B cell (primary cell): ENCODE measurements around the gene FAM3B. TPM values are rescaled to one million over a fixed set of nuclear protein-coding genes. Genes with fewer than 3 reads are reported as not detected.
A peak's percentile ranks its signal among the peaks of the same experiment; 100 is the strongest.

Experiments
- ATAC-seq: fragments of 200-7000 bp; cut with Tn5 transposase; one replicate; pipeline ENCODE4 v1.10.0; 2021; ENCODE audit warnings: low read depth, mild to moderate bottlenecking, moderate number of reproducible peaks, moderate library complexity
- CTCF ChIA-PET: fragments of 350-600 bp; sonication (Branson Sonifier 250); formaldehyde crosslinking; loops from one replicate; lab custom pipeline; 2021; ENCODE audit warnings: antibody characterized with exemption, inconsistent platforms; lab: Charles Lee
- POLR2A ChIA-PET: fragments of 350-600 bp; sonication (Branson Sonifier 250); formaldehyde crosslinking; loops from one replicate; lab custom pipeline; 2021; ENCODE audit warnings: antibody characterized with exemption; lab: Charles Lee
- DNase-seq: peaks from one replicate; pipeline ENCODE4 v3.0.0; 2013
- H2AFZ ChIP-seq: 2 replicates; pipeline ENCODE4 v1.6.1; 2012; ENCODE audit warnings: mild to moderate bottlenecking, low read depth, low read length; ENCODE audit not compliant: insufficient read depth, poor library complexity, severe bottlenecking
- H3K27ac ChIP-seq, 2 donors: 1 replicate in 1 of 2; 2 replicates in 1 of 2; pipeline ENCODE4 v1.5.1; 2012 to 2013; ENCODE audit warnings: low read length in 2 of 2, mild to moderate bottlenecking in 2 of 2, moderate library complexity in 1 of 2
- H3K27me3 ChIP-seq, 4 experiments: fragments of 200-600 bp in 1 of 4; sonication (generic) in 1 of 4; replicated peaks in 1 of 4; 1 replicate in 2 of 4; 2 replicates in 2 of 4; pipeline versions ENCODE4 v1.6.1 to v1.7.0; 2013 to 2016; ENCODE audit warnings: low read length in 3 of 4, mild to moderate bottlenecking in 2 of 4, mixed read lengths in 1 of 4, moderate library complexity in 1 of 4; ENCODE audit not compliant: insufficient read depth in 4 of 4, control insufficient read depth in 3 of 4; ENCODE audit errors: control extremely low read depth in 1 of 4
- H3K36me3 ChIP-seq, 2 experiments: replicated peaks in 1 of 2; 1 replicate in 1 of 2; 2 replicates in 1 of 2; pipeline versions ENCODE4 v1.6.1 to v1.7.1; 2013; ENCODE audit warnings: low read length in 1 of 2; ENCODE audit not compliant: insufficient read depth in 2 of 2, control insufficient read depth in 1 of 2; ENCODE audit errors: control extremely low read depth in 1 of 2, extremely low read depth in 1 of 2
- H3K4me1 ChIP-seq, 2 donors: fragments of 200-600 bp in 1 of 2; sonication (generic) in 1 of 2; 1 replicate in 1 of 2; 2 replicates in 1 of 2; pipeline versions ENCODE4 v1.5.1 to v1.6.1; 2013 to 2017; ENCODE audit warnings: low read length in 2 of 2; ENCODE audit not compliant: control insufficient read depth in 2 of 2, insufficient read depth in 2 of 2
- H3K4me2 ChIP-seq: replicated peaks from 2 replicates; pipeline ENCODE3; 2012; ENCODE audit warnings: mild to moderate bottlenecking, low read depth, low read length; ENCODE audit not compliant: poor library complexity, severe bottlenecking
- H3K4me3 ChIP-seq, 5 experiments: fragments of 200-600 bp in 1 of 5; sonication (generic) in 1 of 5; 1 replicate in 3 of 5; 2 replicates in 2 of 5; pipeline versions ENCODE4 v1.5.1 to v1.7.0; 2011 to 2016; ENCODE audit warnings: low read length in 4 of 5, mild to moderate bottlenecking in 4 of 5, low read depth in 2 of 5, control low read depth in 1 of 5, moderate library complexity in 1 of 5; ENCODE audit not compliant: insufficient read depth in 1 of 5; ENCODE audit errors: control extremely low read depth in 1 of 5, extremely low read depth in 1 of 5
- H3K79me2 ChIP-seq: fragments of 200-600 bp; sonication (generic); one replicate; pipeline ENCODE4 v1.6.0; 2016; ENCODE audit warnings: low read length; ENCODE audit not compliant: control insufficient read depth, insufficient read depth
- H3K9ac ChIP-seq: fragments of 200-600 bp; sonication (generic); 2 replicates; pipeline ENCODE4 v1.6.1; 2017; ENCODE audit warnings: mild to moderate bottlenecking, low read length, moderate library complexity
- H3K9me3 ChIP-seq, 3 donors: one replicate each; pipeline versions ENCODE4 v1.6.1 to v1.7.1; 2013; ENCODE audit warnings: low read length in 2 of 3; ENCODE audit not compliant: control insufficient read depth in 2 of 3, insufficient read depth in 1 of 3; ENCODE audit errors: control extremely low read depth in 1 of 3
- H4K20me1 ChIP-seq: 2 replicates; pipeline ENCODE4 v1.6.0; 2012; ENCODE audit warnings: mild to moderate bottlenecking, low read length; ENCODE audit not compliant: insufficient read depth, control insufficient read depth, poor library complexity, severe bottlenecking
- H3K27ac Mint-ChIP-seq: one replicate; pipeline ENCODE4 v1.8.0; 2021; ENCODE audit warnings: mixed read lengths
- H3K27me3 Mint-ChIP-seq: one replicate; pipeline ENCODE4 v1.8.0; 2021; ENCODE audit warnings: mixed read lengths
- H3K4me1 Mint-ChIP-seq: one replicate; pipeline ENCODE4 v1.8.0; 2021; ENCODE audit warnings: mixed read lengths
- H3K4me3 Mint-ChIP-seq: one replicate; pipeline ENCODE4 v1.8.0; 2021; ENCODE audit warnings: mixed read lengths
- H3K9me3 Mint-ChIP-seq: one replicate; pipeline ENCODE4 v1.8.0; 2022; ENCODE audit warnings: mixed read lengths; ENCODE audit not compliant: insufficient read depth
- EZH2 ChIP-seq: IDR thresholded peaks from 2 replicates; pipeline ENCODE4 v1.6.1; 2012; ENCODE audit warnings: borderline replicate concordance, low read depth, mild to moderate bottlenecking, moderate library complexity, low read length; ENCODE audit not compliant: insufficient read depth, poor library complexity, severe bottlenecking
- WGBS: methylation state at CpG from one replicate; pipeline ENCODE4 v1.1.5; 2013; ENCODE audit warnings: missing lambda C conversion rate; ENCODE audit not compliant: insufficient coverage; 5-methylcytosine and 5-hydroxymethylcytosine counted together
- intact Hi-C: fragments of 100-400 bp; cut with micrococcal nuclease; formaldehyde crosslinking; loops from one replicate; pipeline ENCODE4 v1.10.0; 2022
- polyA plus RNA-seq: library from polyadenylated mRNA; depleted of rRNA; stranded (reverse); fragments of >200 nt; gene quantifications from 2 replicates; pipeline ENCODE4 v1.2.3, GENCODE V29; 2012
- total RNA-seq, 2 donors: library from RNA; stranded (reverse); fragments of 120-200 nt in 1 of 2; gene quantifications; 1 replicate in 1 of 2; 2 replicates in 1 of 2; pipeline versions ENCODE4 v1.2.3 to v1.2.4, GENCODE V29; 2013 to 2022
- TF ChIP-seq, protein P1 (sequence below): fragments of 200-600 bp; IDR thresholded peaks from one replicate; pipeline ENCODE4 v1.8.0; 2022; ENCODE audit warnings: antibody characterized with exemption, mild to moderate bottlenecking

The FAM3B gene
- total and polyA plus RNA-seq, 2 donors (not counting 1 experiment from before 2014, with no cell fraction given): 0.09 TPM; not detected in 1

DNA sequence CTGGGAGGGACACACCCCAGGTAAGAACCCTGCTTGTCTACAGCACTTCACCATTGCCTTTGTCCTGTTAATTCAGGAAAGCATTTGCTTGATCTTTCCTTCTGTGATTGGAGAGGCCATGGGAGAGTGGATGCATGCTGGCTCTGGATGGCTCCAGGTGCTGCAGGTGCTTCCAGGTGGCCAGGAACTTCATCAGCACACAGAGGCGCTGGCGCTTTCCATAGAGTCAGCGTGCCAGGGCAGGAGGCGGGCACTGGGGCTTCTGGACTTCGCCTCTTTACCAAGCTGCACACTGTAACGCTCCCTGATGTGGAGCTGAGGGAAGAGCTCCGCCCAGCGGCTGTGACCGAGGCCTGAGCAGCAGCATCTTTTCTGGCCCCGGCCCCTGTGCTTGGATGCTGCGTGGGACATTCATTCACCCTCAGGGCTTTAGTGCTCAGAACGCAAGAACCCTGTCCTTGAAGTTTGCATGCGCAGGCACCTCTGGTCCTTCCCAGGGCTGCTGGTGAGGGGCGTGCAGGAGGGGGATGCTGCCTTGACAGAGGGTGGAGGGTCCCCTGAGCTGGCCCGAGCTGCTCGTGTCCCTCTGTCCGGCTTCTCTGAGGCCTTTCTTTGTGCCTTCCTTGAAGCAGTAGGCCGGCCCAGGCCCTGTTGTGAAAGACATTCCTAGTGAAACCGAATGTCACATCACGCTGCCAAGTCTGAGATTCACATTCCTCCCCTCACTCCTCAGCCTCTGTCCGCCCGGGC, 43.6 kb downstream of the FAM3B start:
- H4K20me1 ChIP-seq: no peaks in the 10 kb centered on the region
- H3K4me2 ChIP-seq: no peak overlapping the region
- ATAC-seq: no peak
- POLR2A ChIA-PET: no interaction called here
- WGBS: over 99% methylated on average over 18 of the region's 22 CpGs
- TF ChIP-seq EZH2: no peak
- Mint-ChIP-seq H3K9me3 (no peaks in the 10 kb centered on the region), H3K4me3 (no peak overlapping the region), H3K27me3 (no peaks in the 10 kb centered on the region), H3K27ac (peak overlapping the region; percentile 53), H3K4me1 (peaks cover 40% of the 10 kb centered on the region)
- peaks cover 25 to 43% of the 10 kb centered on the region in 2 donors for H3K4me1 ChIP-seq
- peak overlapping the region in 1 of 2 donors; percentile 94 for H3K27ac ChIP-seq
- peaks cover 26% of the 10 kb centered on the region for H3K79me2 ChIP-seq
- intact Hi-C loops: loop anchor here (5.0 to 10.0 kb wide), 3 partner anchors 193 to 875 kb away; partner anchors contain the start of gene BACE2
- H3K36me3 ChIP-seq: peaks cover 0 to 14% of the 10 kb centered on the region in 2 experiments
- CTCF ChIA-PET: interaction anchor here (1.9 to 2.8 kb wide), 3 partner anchors 9 to 100 kb away, joined by 5 to 15 read pairs (median 7); no protein-coding TSS in a partner anchor
- H3K4me3 ChIP-seq: no peak overlapping the region
- no peaks in the 10 kb centered on the region for H3K27me3 ChIP-seq
- no peak for DNase-seq
- H2AFZ ChIP-seq: no peak overlapping the region
- H3K9ac ChIP-seq: no peak overlapping the region
- no peaks in the 10 kb centered on the region for H3K9me3 ChIP-seq

DNA sequence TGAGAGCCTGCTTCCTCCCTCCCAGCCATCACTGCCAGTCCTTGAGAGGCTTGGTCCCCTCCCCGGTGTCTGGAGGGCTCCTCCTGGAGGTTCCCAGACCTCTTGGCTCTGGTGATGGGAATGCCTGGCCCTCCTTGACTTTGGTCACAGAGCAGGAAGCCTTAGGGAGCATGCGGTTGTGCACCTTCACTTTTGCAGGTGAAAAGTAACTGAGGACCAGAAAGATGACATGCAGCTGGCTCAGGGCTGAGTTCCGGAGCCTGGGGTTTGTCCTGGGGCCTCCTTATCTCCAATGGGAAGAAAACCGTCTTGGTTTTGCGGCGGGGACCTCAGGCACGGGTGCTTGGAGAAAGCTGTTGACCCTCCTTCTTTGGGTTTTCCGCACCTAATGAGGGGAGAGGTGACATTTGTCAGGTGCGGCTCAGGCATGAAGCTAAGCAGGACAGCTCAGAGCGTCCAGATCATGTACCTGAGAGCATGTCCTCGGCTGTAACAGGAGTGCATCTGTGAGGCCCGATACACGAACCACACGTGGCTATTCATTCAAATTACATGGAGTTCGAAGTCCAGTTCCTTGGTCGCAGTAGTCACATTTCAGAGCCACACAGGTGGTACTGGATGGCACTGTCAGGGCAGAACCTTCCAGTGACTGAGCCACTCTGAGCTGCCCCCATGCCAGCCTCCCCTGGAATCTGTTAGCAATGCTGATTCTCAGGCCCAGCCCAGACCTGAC, 44.6 kb downstream of the FAM3B start:
- no peak for ATAC-seq
- POLR2A ChIA-PET: no interaction called here
- peak overlapping the region; percentile 99 for H3K27ac Mint-ChIP-seq
- peak overlapping the region; percentile 83 for H3K4me3 Mint-ChIP-seq
- Histone ChIP-seq H3K36me3 (peaks cover 0 to 19% of the 10 kb centered on the region in 2 experiments), H3K27me3 (no peaks in the 10 kb centered on the region), H3K9ac (peak overlapping the region; percentile 77), H3K9me3 (no peaks in the 10 kb centered on the region), H3K4me1 (peaks cover 34 to 52% of the 10 kb centered on the region in 2 donors), H3K79me2 (peaks cover 36% of the 10 kb centered on the region), H2AFZ (peak overlapping the region; percentile 78), H4K20me1 (no peaks in the 10 kb centered on the region), H3K27ac (peak overlapping the region; percentile 94 to 98), H3K4me2 (peak overlapping the region; percentile 80), H3K4me3 (peak overlapping the region; percentile 60 to 79 (median 69))
- no peaks in the 10 kb centered on the region for H3K27me3 Mint-ChIP-seq
- no peaks in the 10 kb centered on the region for H3K9me3 Mint-ChIP-seq
- WGBS: 91% methylated on average over 16 of the region's 16 CpGs
- intact Hi-C loops: loop anchor here (1.0 to 10.0 kb wide), 4 partner anchors 8 to 874 kb away; partner anchors contain the start of gene BACE2
- peaks cover 49% of the 10 kb centered on the region for H3K4me1 Mint-ChIP-seq
- no peak for TF ChIP-seq EZH2
- TF ChIP-seq, protein P1, sequence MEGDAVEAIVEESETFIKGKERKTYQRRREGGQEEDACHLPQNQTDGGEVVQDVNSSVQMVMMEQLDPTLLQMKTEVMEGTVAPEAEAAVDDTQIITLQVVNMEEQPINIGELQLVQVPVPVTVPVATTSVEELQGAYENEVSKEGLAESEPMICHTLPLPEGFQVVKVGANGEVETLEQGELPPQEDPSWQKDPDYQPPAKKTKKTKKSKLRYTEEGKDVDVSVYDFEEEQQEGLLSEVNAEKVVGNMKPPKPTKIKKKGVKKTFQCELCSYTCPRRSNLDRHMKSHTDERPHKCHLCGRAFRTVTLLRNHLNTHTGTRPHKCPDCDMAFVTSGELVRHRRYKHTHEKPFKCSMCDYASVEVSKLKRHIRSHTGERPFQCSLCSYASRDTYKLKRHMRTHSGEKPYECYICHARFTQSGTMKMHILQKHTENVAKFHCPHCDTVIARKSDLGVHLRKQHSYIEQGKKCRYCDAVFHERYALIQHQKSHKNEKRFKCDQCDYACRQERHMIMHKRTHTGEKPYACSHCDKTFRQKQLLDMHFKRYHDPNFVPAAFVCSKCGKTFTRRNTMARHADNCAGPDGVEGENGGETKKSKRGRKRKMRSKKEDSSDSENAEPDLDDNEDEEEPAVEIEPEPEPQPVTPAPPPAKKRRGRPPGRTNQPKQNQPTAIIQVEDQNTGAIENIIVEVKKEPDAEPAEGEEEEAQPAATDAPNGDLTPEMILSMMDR: no peak
- no peak for DNase-seq
- CTCF ChIA-PET: interaction anchor here (1.9 to 2.8 kb wide), 3 partner anchors 78 to 191 kb away, joined by 4 to 15 read pairs (median 5); no protein-coding TSS in a partner anchor
